IPS-15b (cell line): ENCODE measurements around the gene ZNFX1.

ENCODE experiments used
- H3K27me3 ChIP-seq: one replicate; pipeline ENCODE4 v1.6.1; 2013; ENCODE audit warnings: low read length; ENCODE audit not compliant: control insufficient read depth, insufficient read depth
- H3K36me3 ChIP-seq: one replicate; pipeline ENCODE4 v1.6.1; 2013; ENCODE audit warnings: low read length; ENCODE audit not compliant: control insufficient read depth, insufficient read depth
- H3K4me1 ChIP-seq: one replicate; pipeline ENCODE4 v1.6.1; 2013; ENCODE audit warnings: mild to moderate bottlenecking, low read length; ENCODE audit not compliant: control insufficient read depth, insufficient read depth
- H3K4me3 ChIP-seq: one replicate; pipeline ENCODE4 v1.5.1; 2013; ENCODE audit warnings: low read depth, low read length
- H3K9ac ChIP-seq: one replicate; pipeline ENCODE4 v1.6.1; 2013; ENCODE audit warnings: low read depth, mild to moderate bottlenecking, low read length
- H3K9me3 ChIP-seq: one replicate; pipeline ENCODE4 v1.6.1; 2013; ENCODE audit warnings: mild to moderate bottlenecking, low read length; ENCODE audit not compliant: control insufficient read depth, insufficient read depth

Gene ZNFX1

GRCh38 chr20:49275216-49275615, 2.6 kb downstream of the ZNFX1 start:
- Histone ChIP-seq H3K4me1 (no peaks in the 10 kb centered on the region), H3K36me3 (peaks cover 29% of the 10 kb centered on the region), H3K27me3 (no peaks in the 10 kb centered on the region), H3K9me3 (no peaks in the 10 kb centered on the region), H3K9ac (no peak overlapping the region), H3K4me3 (no peak overlapping the region)

- Histone ChIP-seq H3K9me3 (no peaks in the 10 kb centered on the region), H3K4me3 (no peak overlapping the region), H3K36me3 (peaks cover 20% of the 10 kb centered on the region), H3K4me1 (no peaks in the 10 kb centered on the region), H3K9ac (no peak overlapping the region), H3K27me3 (no peaks in the 10 kb centered on the region)
These were observed 4.1 kb downstream of the ZNFX1 start for GRCh38 chr20:49273696-49274277.

- H3K9ac ChIP-seq: no peak overlapping the region
- H3K27me3 ChIP-seq: no peaks in the 10 kb centered on the region
- H3K4me3 ChIP-seq: no peak overlapping the region
- peaks cover 20% of the 10 kb centered on the region for H3K36me3 ChIP-seq
- H3K9me3 ChIP-seq: no peaks in the 10 kb centered on the region
- no peaks in the 10 kb centered on the region for H3K4me1 ChIP-seq
These were observed 5.2 kb downstream of the ZNFX1 start for GRCh38 chr20:49272654-49273053.

GRCh38 chr20:49270736-49271135, 7.1 kb downstream of the ZNFX1 start:
- no peaks in the 10 kb centered on the region for H3K4me1 ChIP-seq
- no peak overlapping the region for H3K4me3 ChIP-seq
- H3K9ac ChIP-seq: no peak overlapping the region
- H3K27me3 ChIP-seq: no peaks in the 10 kb centered on the region
- H3K9me3 ChIP-seq: no peaks in the 10 kb centered on the region
- peaks cover 20% of the 10 kb centered on the region for H3K36me3 ChIP-seq

DNA sequence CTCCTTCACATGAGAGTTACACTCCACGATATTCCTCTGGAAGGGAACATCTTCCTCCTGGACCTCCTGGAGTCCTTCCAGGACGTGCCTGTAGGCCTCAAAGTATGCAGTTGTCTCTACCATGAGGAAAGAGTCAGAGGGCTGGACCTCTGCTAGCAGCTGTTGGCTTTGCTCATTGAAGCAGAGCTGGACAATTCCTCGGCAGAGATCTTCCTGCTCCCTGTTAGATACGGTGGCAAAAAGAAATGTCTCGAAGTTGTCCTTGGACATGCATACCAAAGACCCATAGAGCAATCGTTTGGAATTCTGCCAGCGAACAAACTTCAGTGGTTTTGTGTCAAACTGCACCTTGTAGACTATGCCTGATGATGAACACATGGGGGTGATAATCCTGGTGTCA, 7.7 kb downstream of the ZNFX1 start:
- no peak overlapping the region for H3K4me3 ChIP-seq
- H3K9ac ChIP-seq: no peak overlapping the region
- H3K27me3 ChIP-seq: no peaks in the 10 kb centered on the region
- peaks cover 18% of the 10 kb centered on the region for H3K36me3 ChIP-seq
- H3K4me1 ChIP-seq: no peaks in the 10 kb centered on the region
- H3K9me3 ChIP-seq: no peaks in the 10 kb centered on the region

- Histone ChIP-seq H3K9me3 (no peaks in the 10 kb centered on the region), H3K36me3 (peaks cover 28% of the 10 kb centered on the region), H3K9ac (no peak overlapping the region), H3K27me3 (no peaks in the 10 kb centered on the region), H3K4me1 (no peaks in the 10 kb centered on the region), H3K4me3 (no peak overlapping the region)
These were observed 9.1 kb downstream of the ZNFX1 start for GRCh38 chr20:49268600-49269365.

GRCh38 chr20:49267327-49267726, 10.5 kb downstream of the ZNFX1 start:
- Histone ChIP-seq H3K9ac (no peak overlapping the region), H3K36me3 (peaks cover 36% of the 10 kb centered on the region), H3K9me3 (no peaks in the 10 kb centered on the region), H3K27me3 (no peaks in the 10 kb centered on the region), H3K4me1 (no peaks in the 10 kb centered on the region), H3K4me3 (no peak overlapping the region)

DNA sequence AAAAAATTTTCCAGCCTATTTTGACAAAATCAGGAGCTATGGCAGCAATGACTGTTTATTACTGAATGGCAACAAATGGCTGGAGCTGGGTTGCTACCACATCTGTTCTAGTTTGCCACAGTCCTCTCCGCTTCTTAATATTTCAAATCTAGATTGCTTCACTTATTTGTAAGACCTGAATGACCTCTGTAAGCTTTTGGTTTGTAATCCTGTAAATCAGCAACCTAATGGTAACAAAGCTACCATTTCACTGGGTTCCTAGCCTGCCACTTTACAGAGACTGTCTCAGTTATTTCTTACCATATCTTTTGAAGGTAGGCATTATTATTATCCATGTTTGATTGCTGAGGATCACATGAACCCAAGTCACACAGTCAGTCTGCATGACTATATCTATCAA, 15.4 kb downstream of the ZNFX1 start:
- Histone ChIP-seq H3K9me3 (no peaks in the 10 kb centered on the region), H3K27me3 (no peaks in the 10 kb centered on the region), H3K36me3 (peaks cover 37% of the 10 kb centered on the region), H3K4me1 (no peaks in the 10 kb centered on the region), H3K9ac (no peak overlapping the region), H3K4me3 (no peak overlapping the region)

DNA sequence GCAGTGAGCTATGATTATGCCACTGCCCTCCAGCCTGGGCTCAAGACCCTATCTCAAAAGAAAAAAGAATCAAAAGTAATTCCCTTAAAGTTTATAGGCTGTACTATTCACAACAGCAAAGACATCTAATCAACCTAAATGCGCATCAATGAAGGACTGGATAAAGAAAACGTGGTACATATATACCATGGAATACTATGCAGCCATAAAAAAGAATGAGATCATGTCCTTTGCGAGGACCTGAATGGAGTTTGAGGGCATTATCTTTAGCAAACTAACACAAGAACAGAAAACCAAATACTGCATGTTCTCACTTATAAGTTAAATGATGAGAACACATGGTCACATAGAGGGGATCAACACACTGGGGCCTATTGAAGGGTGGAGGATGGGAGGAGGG, 16.7 kb downstream of the ZNFX1 start:
- no peaks in the 10 kb centered on the region for H3K27me3 ChIP-seq
- H3K9ac ChIP-seq: no peak overlapping the region
- H3K36me3 ChIP-seq: peaks cover 49% of the 10 kb centered on the region
- H3K4me3 ChIP-seq: no peak overlapping the region
- no peaks in the 10 kb centered on the region for H3K9me3 ChIP-seq
- no peaks in the 10 kb centered on the region for H3K4me1 ChIP-seq

- Histone ChIP-seq H3K9me3 (no peaks in the 10 kb centered on the region), H3K27me3 (no peaks in the 10 kb centered on the region), H3K36me3 (peaks cover 57% of the 10 kb centered on the region), H3K9ac (no peak overlapping the region), H3K4me1 (no peaks in the 10 kb centered on the region), H3K4me3 (no peak overlapping the region)
These were observed 17.6 kb downstream of the ZNFX1 start for GRCh38 chr20:49260218-49260617.

DNA sequence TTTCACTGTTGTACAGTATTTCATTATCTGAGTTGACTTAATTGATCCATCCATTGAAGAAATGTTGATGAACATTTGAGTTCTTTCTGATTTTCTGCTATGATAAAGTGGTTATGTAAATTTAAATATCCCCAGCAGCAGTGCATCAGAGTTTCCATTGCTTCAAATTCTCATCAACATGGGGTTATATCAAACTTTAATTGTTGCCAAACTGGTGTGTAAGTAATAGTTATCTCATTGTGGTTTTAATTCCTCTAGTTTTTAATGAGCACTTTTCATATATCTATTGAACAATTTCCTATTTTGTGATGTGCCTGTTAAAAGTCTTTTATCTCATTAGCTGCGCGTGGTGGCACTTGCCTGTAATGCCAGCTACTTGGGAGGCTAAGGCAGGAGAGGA, 18.1 kb downstream of the ZNFX1 start:
- Histone ChIP-seq H3K9ac (no peak overlapping the region), H3K4me1 (no peaks in the 10 kb centered on the region), H3K4me3 (no peak overlapping the region), H3K27me3 (no peaks in the 10 kb centered on the region), H3K36me3 (peaks cover 54% of the 10 kb centered on the region), H3K9me3 (no peaks in the 10 kb centered on the region)

DNA sequence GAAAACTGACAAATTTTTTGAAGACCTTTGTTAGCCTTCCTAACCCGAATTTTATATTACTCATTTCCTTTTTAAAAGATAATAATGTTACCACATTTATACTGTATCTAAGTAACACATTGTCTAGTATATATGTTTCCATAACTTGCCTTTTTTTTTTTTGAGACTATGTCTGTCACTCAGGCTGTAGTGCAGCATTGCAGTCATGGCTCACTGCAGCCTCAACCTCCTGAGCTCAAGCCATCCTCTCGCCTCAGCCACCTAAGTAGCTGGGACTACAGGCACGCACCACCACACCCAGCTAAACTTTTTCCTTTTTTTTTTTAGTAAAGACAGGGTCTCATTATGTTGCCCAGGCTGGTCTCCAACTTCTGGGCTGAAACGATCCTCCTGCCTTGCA, 18.6 kb downstream of the ZNFX1 start:
- no peaks in the 10 kb centered on the region for H3K4me1 ChIP-seq
- H3K4me3 ChIP-seq: no peak overlapping the region
- no peak overlapping the region for H3K9ac ChIP-seq
- no peaks in the 10 kb centered on the region for H3K9me3 ChIP-seq
- no peaks in the 10 kb centered on the region for H3K27me3 ChIP-seq
- H3K36me3 ChIP-seq: peaks cover 54% of the 10 kb centered on the region
